HL-60 (cell line): ENCODE measurements around the gene PARD3.

Source experiments
- DNase-seq, 2 experiments: peaks; one replicate each; pipeline ENCODE4 v3.0.0-alpha.2; 2010 to 2020; ENCODE audit warnings: low read depth in 1 of 2, low spot score in 1 of 2
- H3K27ac ChIP-seq: fragments of 250-450 bp; sonication (Bioruptor Pico); replicated peaks from 2 replicates; pipeline ENCODE4 v1.5.1; 2020; ENCODE audit warnings: mild to moderate bottlenecking, moderate library complexity
- H3K27me3 ChIP-seq: fragments of 250-450 bp; sonication (Bioruptor Pico); 2 replicates; pipeline ENCODE4 v1.5.1; 2021; ENCODE audit warnings: mild to moderate bottlenecking, moderate library complexity; ENCODE audit not compliant: insufficient read depth, poor library complexity, severe bottlenecking
- H3K4me3 ChIP-seq: replicated peaks from 2 replicates; pipeline ENCODE4 v1.5.1; 2011; ENCODE audit warnings: mild to moderate bottlenecking, control low read depth, low read length; ENCODE audit not compliant: insufficient read depth
- GABPA ChIP-seq: IDR thresholded peaks from 2 replicates; pipeline ENCODE4 v1.6.1; 2012; ENCODE audit warnings: low read depth
- POLR2AphosphoS5 ChIP-seq: IDR thresholded peaks from 2 replicates; pipeline ENCODE4 v1.6.1; 2012; ENCODE audit warnings: low read depth
- SPI1 ChIP-seq: IDR thresholded peaks from 2 replicates; pipeline ENCODE4 v1.6.1; 2012; ENCODE audit warnings: low read depth, mild to moderate bottlenecking, borderline replicate concordance
- TF ChIP-seq, protein P1 (sequence below): IDR thresholded peaks from 2 replicates; pipeline ENCODE4 v1.6.1; 2012; ENCODE audit warnings: low read depth; ENCODE audit not compliant: insufficient replicate concordance
- TF ChIP-seq, protein P2 (sequence below): IDR thresholded peaks from one replicate; pipeline ENCODE4 v1.5.1; 2011; ENCODE audit warnings: low read length, control low read depth, inconsistent platforms; ENCODE audit not compliant: insufficient read depth

PARD3 gene

DNA sequence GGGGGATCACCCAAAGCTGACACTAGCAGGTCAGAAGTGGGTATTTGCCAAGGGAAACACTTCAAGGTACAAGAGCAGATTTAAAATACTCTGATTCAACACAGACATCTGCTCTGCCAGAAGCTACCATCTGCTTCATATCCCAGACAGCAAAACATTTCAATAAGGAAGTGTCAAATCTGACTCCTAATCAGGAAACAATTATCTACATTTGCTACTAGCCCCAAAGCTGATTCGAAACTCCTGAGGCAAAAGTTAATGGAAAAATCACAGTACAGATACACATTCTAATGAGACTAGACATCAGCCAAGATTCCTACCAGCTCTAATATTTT is 48.9 kb downstream of the PARD3 start:
- Histone ChIP-seq H3K4me3 (no peak overlapping the region), H3K27me3 (no peaks in the 10 kb centered on the region), H3K27ac (no peak overlapping the region)
- DNase-seq: no peak
- no peak for TF ChIP-seq GABPA
- TF ChIP-seq POLR2AphosphoS5: no peak
- TF ChIP-seq, protein P1, sequence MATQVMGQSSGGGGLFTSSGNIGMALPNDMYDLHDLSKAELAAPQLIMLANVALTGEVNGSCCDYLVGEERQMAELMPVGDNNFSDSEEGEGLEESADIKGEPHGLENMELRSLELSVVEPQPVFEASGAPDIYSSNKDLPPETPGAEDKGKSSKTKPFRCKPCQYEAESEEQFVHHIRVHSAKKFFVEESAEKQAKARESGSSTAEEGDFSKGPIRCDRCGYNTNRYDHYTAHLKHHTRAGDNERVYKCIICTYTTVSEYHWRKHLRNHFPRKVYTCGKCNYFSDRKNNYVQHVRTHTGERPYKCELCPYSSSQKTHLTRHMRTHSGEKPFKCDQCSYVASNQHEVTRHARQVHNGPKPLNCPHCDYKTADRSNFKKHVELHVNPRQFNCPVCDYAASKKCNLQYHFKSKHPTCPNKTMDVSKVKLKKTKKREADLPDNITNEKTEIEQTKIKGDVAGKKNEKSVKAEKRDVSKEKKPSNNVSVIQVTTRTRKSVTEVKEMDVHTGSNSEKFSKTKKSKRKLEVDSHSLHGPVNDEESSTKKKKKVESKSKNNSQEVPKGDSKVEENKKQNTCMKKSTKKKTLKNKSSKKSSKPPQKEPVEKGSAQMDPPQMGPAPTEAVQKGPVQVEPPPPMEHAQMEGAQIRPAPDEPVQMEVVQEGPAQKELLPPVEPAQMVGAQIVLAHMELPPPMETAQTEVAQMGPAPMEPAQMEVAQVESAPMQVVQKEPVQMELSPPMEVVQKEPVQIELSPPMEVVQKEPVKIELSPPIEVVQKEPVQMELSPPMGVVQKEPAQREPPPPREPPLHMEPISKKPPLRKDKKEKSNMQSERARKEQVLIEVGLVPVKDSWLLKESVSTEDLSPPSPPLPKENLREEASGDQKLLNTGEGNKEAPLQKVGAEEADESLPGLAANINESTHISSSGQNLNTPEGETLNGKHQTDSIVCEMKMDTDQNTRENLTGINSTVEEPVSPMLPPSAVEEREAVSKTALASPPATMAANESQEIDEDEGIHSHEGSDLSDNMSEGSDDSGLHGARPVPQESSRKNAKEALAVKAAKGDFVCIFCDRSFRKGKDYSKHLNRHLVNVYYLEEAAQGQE: no peak
- TF ChIP-seq SPI1: no peak
- TF ChIP-seq, protein P2, sequence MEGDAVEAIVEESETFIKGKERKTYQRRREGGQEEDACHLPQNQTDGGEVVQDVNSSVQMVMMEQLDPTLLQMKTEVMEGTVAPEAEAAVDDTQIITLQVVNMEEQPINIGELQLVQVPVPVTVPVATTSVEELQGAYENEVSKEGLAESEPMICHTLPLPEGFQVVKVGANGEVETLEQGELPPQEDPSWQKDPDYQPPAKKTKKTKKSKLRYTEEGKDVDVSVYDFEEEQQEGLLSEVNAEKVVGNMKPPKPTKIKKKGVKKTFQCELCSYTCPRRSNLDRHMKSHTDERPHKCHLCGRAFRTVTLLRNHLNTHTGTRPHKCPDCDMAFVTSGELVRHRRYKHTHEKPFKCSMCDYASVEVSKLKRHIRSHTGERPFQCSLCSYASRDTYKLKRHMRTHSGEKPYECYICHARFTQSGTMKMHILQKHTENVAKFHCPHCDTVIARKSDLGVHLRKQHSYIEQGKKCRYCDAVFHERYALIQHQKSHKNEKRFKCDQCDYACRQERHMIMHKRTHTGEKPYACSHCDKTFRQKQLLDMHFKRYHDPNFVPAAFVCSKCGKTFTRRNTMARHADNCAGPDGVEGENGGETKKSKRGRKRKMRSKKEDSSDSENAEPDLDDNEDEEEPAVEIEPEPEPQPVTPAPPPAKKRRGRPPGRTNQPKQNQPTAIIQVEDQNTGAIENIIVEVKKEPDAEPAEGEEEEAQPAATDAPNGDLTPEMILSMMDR: no peak

DNA sequence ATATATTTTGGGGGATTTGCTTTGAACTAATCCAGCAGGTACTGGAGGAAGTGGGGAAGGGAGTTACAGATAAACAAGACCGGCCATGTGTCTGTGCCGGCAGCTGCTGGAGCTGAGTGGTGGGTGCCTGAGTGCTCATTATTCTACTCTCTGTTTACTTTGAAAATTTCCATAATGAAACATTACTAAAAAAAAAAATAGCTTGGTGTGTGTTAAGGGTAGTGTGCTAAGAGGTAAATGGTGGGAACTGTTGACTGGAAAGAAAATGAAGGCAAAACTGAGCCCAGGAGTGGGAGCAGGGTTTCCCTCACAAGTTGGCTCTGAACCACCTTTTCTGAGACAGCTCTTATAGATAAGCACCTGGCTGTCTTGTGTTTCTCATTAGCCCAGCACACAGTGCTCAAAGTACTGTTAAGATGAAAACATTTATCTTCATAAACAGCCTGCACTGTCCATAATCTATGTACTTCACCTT is 50.6 kb downstream of the PARD3 start:
- TF ChIP-seq SPI1: no peak
- no peak for TF ChIP-seq POLR2AphosphoS5
- TF ChIP-seq, protein P2: no peak
- no peak for TF ChIP-seq GABPA
- TF ChIP-seq, protein P1: no peak
- no peak for DNase-seq
- H3K4me3 ChIP-seq: no peak overlapping the region
- H3K27ac ChIP-seq: no peak overlapping the region
- H3K27me3 ChIP-seq: no peaks in the 10 kb centered on the region

DNA sequence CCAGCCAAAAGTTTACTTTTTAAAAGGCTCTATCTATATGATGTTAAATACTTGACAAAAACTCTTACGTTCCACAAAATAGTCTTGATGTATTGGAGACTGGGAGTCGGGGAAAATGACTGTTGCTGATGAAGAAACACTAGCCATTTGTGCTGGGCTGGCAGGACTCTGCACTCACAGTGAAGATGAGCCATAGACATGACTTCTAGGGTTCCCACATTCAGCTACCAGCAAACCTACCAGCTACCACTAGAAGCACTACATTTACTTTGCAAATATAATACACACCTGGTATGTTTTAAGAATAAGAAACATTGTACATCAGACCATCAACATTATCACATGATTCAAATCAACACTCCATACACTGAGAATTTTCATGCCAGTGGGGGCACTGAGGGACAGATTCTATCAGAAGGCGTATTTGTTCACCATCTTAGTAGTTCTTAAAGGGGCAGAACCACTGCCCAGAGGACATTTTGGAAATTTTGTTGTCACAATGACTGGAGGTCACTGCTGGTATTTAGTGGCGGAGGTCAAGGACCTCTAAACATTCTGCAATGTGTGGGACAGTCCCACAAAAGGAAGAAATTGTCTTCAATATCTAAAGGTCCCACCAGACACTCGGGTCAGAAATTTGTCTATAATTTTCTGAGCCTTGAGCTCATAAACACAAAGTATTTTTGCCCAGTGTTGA is 52.3 kb downstream of the PARD3 start:
- Histone ChIP-seq H3K4me3 (no peak overlapping the region), H3K27ac (no peak overlapping the region), H3K27me3 (no peaks in the 10 kb centered on the region)
- no peak for DNase-seq
- TF ChIP-seq, protein P1: no peak
- no peak for TF ChIP-seq GABPA
- no peak for TF ChIP-seq POLR2AphosphoS5
- TF ChIP-seq SPI1: no peak
- TF ChIP-seq, protein P2: no peak
